ENCODE measurements around the gene TMEM170A. TPM values are rescaled to one million over a fixed set of nuclear protein-coding genes. Genes with fewer than 3 reads are reported as not detected.

The TMEM170A gene
- total and polyA plus RNA-seq, 2 donors (not counting 1 experiment from before 2014, with no cell fraction given) = 21.8 to 37.9 TPM

DNA sequence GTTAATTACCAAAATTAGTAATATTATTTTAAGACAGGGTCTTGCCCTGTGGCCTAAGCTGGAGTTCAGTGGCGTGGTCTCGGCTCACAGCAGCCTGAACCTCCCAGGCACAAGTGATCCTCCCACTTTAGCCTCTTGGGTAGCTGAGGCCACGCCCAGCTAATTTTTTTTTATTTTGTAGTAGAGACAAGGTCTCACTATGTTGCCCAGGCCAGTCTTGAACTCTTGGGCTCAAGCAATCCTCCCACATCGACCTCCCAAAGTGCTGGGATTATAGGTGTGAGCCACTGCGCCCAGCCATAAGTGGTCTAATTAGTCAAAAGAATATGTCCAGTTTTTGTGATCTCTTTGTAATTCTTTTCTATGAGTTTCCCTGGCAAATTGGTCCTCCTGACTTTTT is 19.2 kb downstream of the TMEM170A start:
- no peaks in the 10 kb centered on the region for H3K79me2 ChIP-seq (ENCODE audit: control insufficient read depth, insufficient read depth, low read length)
- H3K4me3 ChIP-seq (ENCODE audit: control extremely low read depth in 1 of 5, extremely low read depth in 1 of 5, insufficient read depth in 1 of 5, low read depth in 2 of 5, low read length in 4 of 5) = no peak overlapping the region
- 100% methylated on average over 2 of the region's 5 CpGs for WGBS (ENCODE audit: insufficient coverage)
- H3K36me3 ChIP-seq (replicated peaks in 1 of 2; ENCODE audit: control extremely low read depth in 1 of 2, control insufficient read depth in 1 of 2, extremely low read depth in 1 of 2, insufficient read depth in 2 of 2, low read length in 1 of 2) = peaks cover 0 to 21% of the 10 kb centered on the region in 2 experiments
- H3K4me2 ChIP-seq (replicated peaks; ENCODE audit: low read depth, low read length, poor library complexity, severe bottlenecking) = no peak overlapping the region
- no peak overlapping the region for H3K9ac ChIP-seq (ENCODE audit: low read length)
- H3K4me1 ChIP-seq (ENCODE audit: control insufficient read depth in 2 of 2, insufficient read depth in 2 of 2, low read length in 2 of 2) = no peaks in the 10 kb centered on the region
- no peaks in the 10 kb centered on the region for H3K9me3 Mint-ChIP-seq (ENCODE audit: insufficient read depth)
- H3K27me3 ChIP-seq (replicated peaks in 1 of 4; ENCODE audit: control extremely low read depth in 1 of 4, control insufficient read depth in 3 of 4, insufficient read depth in 4 of 4, low read length in 3 of 4) = no peaks in the 10 kb centered on the region
- CTCF ChIA-PET = interaction anchor here (1.0 to 1.2 kb wide), 2 partner anchors 11 to 28 kb away, joined by 3 to 5 read pairs; no protein-coding TSS in a partner anchor
- peaks cover 5% of the 10 kb centered on the region for H4K20me1 ChIP-seq (ENCODE audit: control insufficient read depth, insufficient read depth, low read length, poor library complexity, severe bottlenecking)
- ATAC-seq (ENCODE audit: low read depth) (no peak), DNase-seq (no peak)
- H3K4me1 Mint-ChIP-seq = no peaks in the 10 kb centered on the region
- TF ChIP-seq EZH2 (IDR thresholded peaks at IDR 0.05; ENCODE audit: borderline replicate concordance, insufficient read depth, low read depth, low read length, poor library complexity, severe bottlenecking) = no peak
- TF ChIP-seq, protein P1, sequence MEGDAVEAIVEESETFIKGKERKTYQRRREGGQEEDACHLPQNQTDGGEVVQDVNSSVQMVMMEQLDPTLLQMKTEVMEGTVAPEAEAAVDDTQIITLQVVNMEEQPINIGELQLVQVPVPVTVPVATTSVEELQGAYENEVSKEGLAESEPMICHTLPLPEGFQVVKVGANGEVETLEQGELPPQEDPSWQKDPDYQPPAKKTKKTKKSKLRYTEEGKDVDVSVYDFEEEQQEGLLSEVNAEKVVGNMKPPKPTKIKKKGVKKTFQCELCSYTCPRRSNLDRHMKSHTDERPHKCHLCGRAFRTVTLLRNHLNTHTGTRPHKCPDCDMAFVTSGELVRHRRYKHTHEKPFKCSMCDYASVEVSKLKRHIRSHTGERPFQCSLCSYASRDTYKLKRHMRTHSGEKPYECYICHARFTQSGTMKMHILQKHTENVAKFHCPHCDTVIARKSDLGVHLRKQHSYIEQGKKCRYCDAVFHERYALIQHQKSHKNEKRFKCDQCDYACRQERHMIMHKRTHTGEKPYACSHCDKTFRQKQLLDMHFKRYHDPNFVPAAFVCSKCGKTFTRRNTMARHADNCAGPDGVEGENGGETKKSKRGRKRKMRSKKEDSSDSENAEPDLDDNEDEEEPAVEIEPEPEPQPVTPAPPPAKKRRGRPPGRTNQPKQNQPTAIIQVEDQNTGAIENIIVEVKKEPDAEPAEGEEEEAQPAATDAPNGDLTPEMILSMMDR (IDR thresholded peaks at IDR 0.05) = no peak
- H3K9me3 ChIP-seq (ENCODE audit: control extremely low read depth in 1 of 3, control insufficient read depth in 2 of 3, insufficient read depth in 1 of 3, low read length in 2 of 3) = no peaks in the 10 kb centered on the region
- H2AFZ ChIP-seq (ENCODE audit: insufficient read depth, low read depth, low read length, poor library complexity, severe bottlenecking) = no peak overlapping the region
- intact Hi-C loops (cut with micrococcal nuclease) = no loop called here
- POLR2A ChIA-PET = interaction anchor here (0.6 to 1.3 kb wide), 2 partner anchors 11 to 193 kb away, joined by 3 read pairs; no protein-coding TSS in a partner anchor
- H3K27ac Mint-ChIP-seq = no peak overlapping the region
- H3K4me3 Mint-ChIP-seq = no peak overlapping the region
- no peak overlapping the region for H3K27ac ChIP-seq (ENCODE audit: low read length in 2 of 2)
- no peaks in the 10 kb centered on the region for H3K27me3 Mint-ChIP-seq

DNA sequence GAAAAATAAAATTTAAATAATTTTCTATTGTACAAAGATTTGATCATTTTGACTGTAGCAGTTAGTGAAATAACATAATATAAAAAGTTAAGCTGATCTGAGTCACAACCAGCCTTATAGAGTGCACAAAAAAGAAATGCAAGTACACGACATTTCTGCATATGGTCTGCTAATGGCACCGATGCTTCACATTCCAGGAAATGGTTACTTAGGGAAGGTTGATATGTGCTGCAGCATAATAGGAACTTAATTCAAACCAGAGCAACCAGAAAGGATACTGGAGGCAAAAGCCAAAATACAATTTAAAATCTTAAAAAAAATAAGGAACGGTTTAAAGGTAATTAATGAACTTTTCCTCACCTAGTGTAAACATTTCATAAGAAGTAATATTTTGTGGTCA is 21.2 kb downstream of the TMEM170A start:
- WGBS (ENCODE audit: insufficient coverage) = no CpG with 5 or more reads among the region's 3 CpGs
- Histone ChIP-seq H3K79me2 (ENCODE audit: control insufficient read depth, insufficient read depth, low read length) (no peaks in the 10 kb centered on the region), H3K9ac (ENCODE audit: low read length) (no peak overlapping the region), H3K27me3 (replicated peaks in 1 of 4; ENCODE audit: control extremely low read depth in 1 of 4, control insufficient read depth in 3 of 4, insufficient read depth in 4 of 4, low read length in 3 of 4) (no peaks in the 10 kb centered on the region), H3K4me1 (ENCODE audit: control insufficient read depth in 2 of 2, insufficient read depth in 2 of 2, low read length in 2 of 2) (no peaks in the 10 kb centered on the region), H3K4me3 (ENCODE audit: control extremely low read depth in 1 of 5, extremely low read depth in 1 of 5, insufficient read depth in 1 of 5, low read depth in 2 of 5, low read length in 4 of 5) (no peak overlapping the region), H4K20me1 (ENCODE audit: control insufficient read depth, insufficient read depth, low read length, poor library complexity, severe bottlenecking) (no peaks in the 10 kb centered on the region), H3K27ac (ENCODE audit: low read length in 2 of 2) (no peak overlapping the region), H2AFZ (ENCODE audit: insufficient read depth, low read depth, low read length, poor library complexity, severe bottlenecking) (no peak overlapping the region), H3K9me3 (ENCODE audit: control extremely low read depth in 1 of 3, control insufficient read depth in 2 of 3, insufficient read depth in 1 of 3, low read length in 2 of 3) (no peaks in the 10 kb centered on the region), H3K4me2 (replicated peaks; ENCODE audit: low read depth, low read length, poor library complexity, severe bottlenecking) (no peak overlapping the region), H3K36me3 (replicated peaks in 1 of 2; ENCODE audit: control extremely low read depth in 1 of 2, control insufficient read depth in 1 of 2, extremely low read depth in 1 of 2, insufficient read depth in 2 of 2, low read length in 1 of 2) (peaks cover 0 to 11% of the 10 kb centered on the region in 2 experiments)
- no peak for ATAC-seq (ENCODE audit: low read depth)
- intact Hi-C loops (cut with micrococcal nuclease) = no loop called here
- TF ChIP-seq, protein P1 (IDR thresholded peaks at IDR 0.05) = no peak
- TF ChIP-seq EZH2 (IDR thresholded peaks at IDR 0.05; ENCODE audit: borderline replicate concordance, insufficient read depth, low read depth, low read length, poor library complexity, severe bottlenecking) = no peak
- CTCF ChIA-PET = interaction anchor here (1.5 kb wide), 1 partner anchor 75 kb away, joined by 4 read pairs; no protein-coding TSS in a partner anchor
- Mint-ChIP-seq H3K4me1 (no peaks in the 10 kb centered on the region), H3K27me3 (no peaks in the 10 kb centered on the region), H3K9me3 (ENCODE audit: insufficient read depth) (no peaks in the 10 kb centered on the region), H3K27ac (no peak overlapping the region), H3K4me3 (no peak overlapping the region)
- DNase-seq = no peak
- POLR2A ChIA-PET = no interaction called here

Data from B cell (primary cell).